NCI-H1048 (cell line): ENCODE results near the gene SPATA9.
"Not testable (repeated sequence)": the region's sequence is repeated elsewhere in the genome, so short reads cannot be mapped to it uniquely, and the experiment has no call there.

Experiments used
- DNase-seq: peaks from one replicate; lab custom pipeline; 2025; lab: John Stamatoyannopoulos, UW

Gene SPATA9

GRCh38 chr5:95717439-95717838, 34.6 kb upstream of the SPATA9 start:
- DNase-seq, result no peak

DNA sequence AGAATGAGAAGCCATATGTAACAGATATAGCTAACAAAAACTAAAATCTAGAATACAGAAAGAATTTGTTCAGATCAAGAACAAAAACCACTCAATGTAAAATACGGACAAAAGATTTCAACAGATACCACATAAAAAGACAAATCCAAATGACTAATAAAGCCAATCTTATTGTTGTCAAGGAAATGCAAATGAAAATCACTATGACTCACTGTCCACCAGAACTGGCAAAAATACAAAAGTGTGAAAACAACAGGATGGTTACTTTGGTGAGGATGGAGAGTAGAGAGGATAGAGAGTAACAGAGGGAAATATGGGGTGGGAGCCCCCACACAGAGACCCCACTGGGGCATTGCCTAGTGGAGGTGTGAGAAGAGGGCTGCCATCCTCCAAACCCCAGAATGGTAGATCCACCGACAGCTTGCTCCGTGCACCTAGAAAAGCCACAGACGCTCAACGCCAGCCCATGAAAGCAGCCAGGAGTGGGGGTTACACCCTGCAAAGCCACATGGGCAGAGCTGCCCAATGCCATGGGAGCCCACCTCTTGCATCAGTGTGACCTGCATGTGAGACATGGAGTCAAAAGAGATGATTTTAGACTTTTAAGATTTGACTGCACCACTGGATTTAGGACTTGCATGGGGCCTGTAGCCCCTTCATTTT, 33.1 kb upstream of the SPATA9 start:
- no peak for DNase-seq

GRCh38 chr5:95713960-95714710, 31.3 kb upstream of the SPATA9 start:
- no peak for DNase-seq

DNA sequence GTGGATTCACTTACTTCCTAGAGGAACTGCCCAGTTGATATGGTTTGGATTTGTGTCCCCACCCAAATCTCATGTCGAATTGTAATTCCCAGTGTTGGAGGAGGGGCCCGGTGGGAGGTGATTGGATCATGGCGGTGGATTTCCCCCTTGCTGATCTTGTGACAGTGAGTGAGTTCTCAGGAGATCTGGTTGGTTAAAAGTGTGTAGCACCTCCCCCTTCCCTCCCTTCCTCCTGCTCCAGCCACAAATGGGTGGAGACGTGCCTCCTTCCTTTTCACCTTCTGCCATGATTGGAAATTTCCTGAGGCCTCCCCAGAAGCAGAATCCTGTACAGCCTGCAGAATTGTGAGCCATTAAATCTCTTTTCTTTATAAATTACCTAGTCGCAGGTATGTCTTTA, 30.5 kb upstream of the SPATA9 start:
- DNase-seq, result not testable (repeated sequence)

- DNase-seq, result no peak
Measured at GRCh38 chr5:95712347-95712958, 29.7 kb upstream of the SPATA9 start.

GRCh38 chr5:95711501-95712346, 28.9 kb upstream of the SPATA9 start:
- DNase-seq, result no peak

DNA sequence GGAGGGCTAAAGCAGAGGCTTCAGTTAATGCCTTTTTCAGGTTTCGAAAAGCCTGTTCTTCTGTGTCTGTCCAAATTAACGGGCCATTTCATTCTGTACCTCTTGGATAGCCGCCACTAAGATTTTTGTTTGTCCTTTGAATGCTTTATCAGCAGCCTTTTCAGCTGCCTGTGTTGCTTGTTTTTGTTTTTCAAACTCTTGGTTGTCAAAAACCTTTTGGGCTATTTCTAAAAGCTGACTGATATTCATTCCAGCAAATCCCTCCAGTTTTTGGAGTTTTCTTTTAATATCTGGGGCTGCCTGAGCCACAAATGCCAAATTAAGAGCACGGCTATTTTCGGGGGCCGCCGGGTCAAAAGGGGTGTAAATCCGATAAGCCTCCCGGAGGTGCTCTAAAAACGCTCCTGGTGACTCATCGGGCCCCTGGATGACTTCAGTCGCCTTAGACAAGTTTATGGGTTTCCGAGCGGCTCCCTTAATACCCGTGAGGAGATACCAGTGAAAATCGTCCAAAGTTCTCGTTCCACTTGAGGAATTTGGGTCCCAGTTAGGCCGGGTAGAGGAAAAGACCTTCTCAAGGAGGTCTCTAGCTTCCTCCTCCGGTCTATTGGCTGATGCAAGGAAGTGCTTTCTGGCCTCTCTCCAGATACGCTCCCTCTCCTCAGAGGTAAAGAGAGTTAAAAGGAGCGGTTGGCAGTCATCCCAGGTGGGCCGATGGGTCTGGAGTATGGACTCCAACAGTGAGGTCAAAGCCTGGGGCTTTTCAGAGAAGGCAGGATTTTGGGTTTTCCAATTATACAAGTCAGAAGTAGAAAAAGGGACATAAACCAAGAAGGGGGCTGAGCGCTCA, 28.1 kb upstream of the SPATA9 start:
- DNase-seq, result not testable (repeated sequence)

DNA sequence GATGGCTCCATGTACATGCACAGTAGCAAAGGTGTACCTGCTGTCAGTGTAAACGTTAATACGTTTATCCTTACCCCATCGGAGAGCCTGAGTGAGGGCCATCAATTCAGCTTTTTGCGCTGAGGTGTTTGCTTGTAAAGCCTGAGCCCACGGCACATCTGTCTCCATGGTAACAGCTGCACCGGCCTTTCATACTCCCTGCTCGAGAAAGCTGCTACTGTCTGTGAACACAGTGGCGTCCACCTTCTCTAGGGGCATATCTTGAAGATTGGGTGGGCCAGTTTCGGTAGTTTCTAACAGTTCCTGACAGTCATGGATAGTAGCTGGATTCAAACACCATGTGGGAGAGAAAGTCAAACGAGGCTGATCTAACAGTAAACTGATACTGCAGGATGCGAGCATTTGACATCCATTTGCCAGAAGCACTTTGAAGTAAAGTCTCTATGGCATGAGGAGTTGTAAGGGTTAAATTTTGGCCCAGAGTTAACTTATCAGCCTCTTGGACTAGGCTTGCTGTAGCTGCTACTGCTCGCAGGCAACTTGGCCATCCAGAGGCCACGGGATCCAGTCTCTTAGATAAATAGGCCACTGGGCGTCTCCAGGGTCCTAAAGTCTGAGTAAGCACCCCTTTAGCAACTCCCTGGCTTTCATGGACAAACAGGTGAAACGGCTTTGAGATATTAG, 27.3 kb upstream of the SPATA9 start:
- no peak for DNase-seq

DNA sequence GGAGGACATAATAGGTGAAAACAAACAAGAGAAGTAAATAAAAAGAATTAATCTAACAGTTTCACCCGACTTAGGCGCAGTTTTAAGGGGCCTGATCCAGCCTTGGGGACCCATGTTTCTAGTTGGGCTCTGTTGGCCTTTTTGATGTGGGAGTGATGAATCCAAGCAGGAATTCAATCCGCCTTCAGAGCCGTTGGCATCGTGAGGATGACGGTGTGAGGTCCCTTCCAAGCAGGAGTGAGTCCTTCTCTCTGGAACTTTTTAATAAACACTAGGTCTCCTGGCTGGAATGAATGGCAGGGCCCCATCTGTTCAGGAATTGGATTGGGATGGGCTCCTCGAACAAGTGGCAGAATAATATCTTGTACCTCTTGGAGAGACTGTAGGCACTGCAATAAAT, 26.1 kb upstream of the SPATA9 start:
- no peak for DNase-seq

DNA sequence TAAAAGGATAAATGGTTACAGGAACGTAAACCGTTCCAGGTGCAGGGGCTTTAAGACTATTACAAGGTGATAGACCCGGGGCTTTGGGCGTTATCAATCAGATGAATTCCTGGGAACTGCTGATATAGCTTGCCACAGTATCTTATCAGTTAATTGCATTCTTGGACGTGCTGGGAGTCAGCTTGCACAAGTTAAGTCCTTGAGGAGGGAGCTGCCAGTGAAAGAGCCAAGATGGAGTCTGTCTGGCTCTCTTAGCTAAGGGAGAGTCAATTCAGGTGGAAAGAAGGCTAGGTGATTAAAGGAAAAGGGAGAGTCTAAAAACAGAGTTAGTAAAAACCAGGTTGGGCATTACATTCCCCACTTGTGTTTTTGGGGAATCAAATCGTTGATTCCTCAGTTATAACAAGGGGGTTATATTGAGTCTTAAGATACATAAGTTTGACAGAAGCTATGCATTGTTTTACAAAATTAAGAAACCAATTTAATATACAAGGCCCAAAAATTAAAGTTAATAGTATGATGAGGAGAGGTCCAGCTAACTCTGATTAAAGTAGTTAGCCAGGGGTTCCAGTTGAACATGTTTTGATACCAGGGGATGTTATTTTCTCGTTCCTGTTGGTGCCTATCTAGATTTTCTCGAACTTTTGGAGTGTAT, 24.9 kb upstream of the SPATA9 start:
- DNase-seq, result not testable (repeated sequence)

- no peak for DNase-seq
Measured at GRCh38 chr5:95707055-95707454, 24.3 kb upstream of the SPATA9 start.

GRCh38 chr5:95706196-95706595, 23.4 kb upstream of the SPATA9 start:
- not testable (repeated sequence) for DNase-seq

DNA sequence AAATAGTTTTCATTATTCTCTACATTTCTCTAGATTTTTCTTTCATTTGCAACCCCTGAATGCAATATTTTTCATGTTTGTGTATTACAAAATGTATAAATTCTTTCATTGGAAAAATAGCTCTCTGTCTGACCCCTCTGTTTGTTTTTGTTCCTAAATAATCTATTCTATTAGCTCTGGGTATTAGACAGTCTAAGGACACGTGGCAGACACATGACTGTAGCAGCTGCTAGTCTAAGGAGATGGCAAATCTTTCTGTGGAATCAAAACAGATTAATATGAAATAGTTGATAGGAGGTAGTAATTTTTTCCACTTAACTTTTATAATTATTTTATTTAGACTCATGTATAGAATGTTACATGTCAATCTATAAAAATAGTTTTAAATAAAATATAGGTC, 21.4 kb upstream of the SPATA9 start:
- DNase-seq, result no peak

- DNase-seq, result no peak
Measured at GRCh38 chr5:95701074-95701473, 18.3 kb upstream of the SPATA9 start.

- no peak for DNase-seq
Measured at GRCh38 chr5:95699337-95699736, 16.5 kb upstream of the SPATA9 start.

GRCh38 chr5:95697781-95698681, 15.2 kb upstream of the SPATA9 start:
- peak; percentile 43 for DNase-seq

- DNase-seq, result no peak
Measured at GRCh38 chr5:95690333-95690732, 7.5 kb upstream of the SPATA9 start.

- DNase-seq, result no peak
Measured at GRCh38 chr5:95689680-95690079, 6.9 kb upstream of the SPATA9 start.

- no peak for DNase-seq
Measured at GRCh38 chr5:95686651-95687050, 3.9 kb upstream of the SPATA9 start.
